Aorta (tissue), 5 donors: ENCODE measurements around the gene FKBP1A. TPM values are rescaled to one million over a fixed set of nuclear protein-coding genes. Genes with fewer than 3 reads are reported as not detected.

Experiments used
- ATAC-seq: fragments of 200-7000 bp; cut with Tn5 transposase; one replicate; pipeline ENCODE4 v1.9.1; 2022; ENCODE audit warnings: moderate library complexity; ENCODE audit not compliant: low FRiP score
- DNase-seq, 2 donors: peaks; one replicate each; pipeline ENCODE4 v3.0.0-alpha.2; 2020
- H3K27ac ChIP-seq, 2 donors: one replicate each; pipeline ENCODE4 v1.5.1; 2013; ENCODE audit warnings: low read length in 2 of 2, mild to moderate bottlenecking in 2 of 2, moderate library complexity in 2 of 2, control low read depth in 1 of 2, inconsistent platforms in 1 of 2, low read depth in 1 of 2
- H3K27me3 ChIP-seq, 2 donors: one replicate each; pipeline ENCODE4 v1.6.1; 2013; ENCODE audit warnings: control low read depth in 1 of 2, low read length in 1 of 2, mild to moderate bottlenecking in 1 of 2, moderate library complexity in 1 of 2; ENCODE audit not compliant: insufficient read depth in 2 of 2, control insufficient read depth in 1 of 2
- H3K36me3 ChIP-seq, 2 donors: one replicate each; pipeline ENCODE4 v1.6.1; 2013; ENCODE audit warnings: control low read depth in 1 of 2, low read length in 1 of 2, mild to moderate bottlenecking in 1 of 2; ENCODE audit not compliant: insufficient read depth in 2 of 2, control insufficient read depth in 1 of 2
- H3K4me1 ChIP-seq, 2 donors: one replicate each; pipeline ENCODE4 v1.6.1; 2013; ENCODE audit warnings: low read length in 2 of 2, control low read depth in 1 of 2, mild to moderate bottlenecking in 1 of 2, moderate library complexity in 1 of 2; ENCODE audit not compliant: insufficient read depth in 2 of 2, control insufficient read depth in 1 of 2
- H3K4me3 ChIP-seq, 2 donors: one replicate each; pipeline ENCODE4 v1.5.1; 2013; ENCODE audit warnings: low read length in 2 of 2, control low read depth in 1 of 2, mild to moderate bottlenecking in 1 of 2
- H3K9me3 ChIP-seq: one replicate; pipeline ENCODE4 v1.6.1; 2013; ENCODE audit warnings: mild to moderate bottlenecking, low read length; ENCODE audit not compliant: control insufficient read depth
- whole genome bisulfite sequencing, 2 donors: extraction: QIAGEN DNeasy Blood & Tissue Kit; methylation state at CpG; one replicate each; pipeline ENCODE4 v1.1.7; 2013; 5-methylcytosine and 5-hydroxymethylcytosine counted together
- intact Hi-C, 2 donors: fragments of 100-400 bp; cut with DNase I; formaldehyde crosslinking; loops; one replicate each; pipeline versions ENCODE4 v1.14.2 to v1.15.0; 2022
- polyA plus RNA-seq, 2 donors: library from polyadenylated mRNA; stranded (reverse); fragments of 200-250 nt; gene quantifications; one replicate each; pipeline ENCODE4 v1.2.3, GENCODE V29; 2013
- total RNA-seq, 2 donors: library from RNA; stranded (reverse); fragmentation: NEBNext Ultra II Directional; extraction: Animal tissue kit (Norgen Biotek cat#: 25700); gene quantifications; one replicate each; pipeline ENCODE4 v1.2.1, GENCODE V29; 2021
- donor health status: healthy with polysubstance abuse.
- donor health status: Bipolar disorder and iron deficiency.
- donor health status: DM: no; HTN: no; CAD: no.
- donor health status: DM: no; HTN: no; CAD: no.
- donor health status: DM: yes; HTN: yes; CAD: no.

The FKBP1A gene
- total and polyA plus RNA-seq, 4 donors = 105 to 273 (median 226) TPM

DNA sequence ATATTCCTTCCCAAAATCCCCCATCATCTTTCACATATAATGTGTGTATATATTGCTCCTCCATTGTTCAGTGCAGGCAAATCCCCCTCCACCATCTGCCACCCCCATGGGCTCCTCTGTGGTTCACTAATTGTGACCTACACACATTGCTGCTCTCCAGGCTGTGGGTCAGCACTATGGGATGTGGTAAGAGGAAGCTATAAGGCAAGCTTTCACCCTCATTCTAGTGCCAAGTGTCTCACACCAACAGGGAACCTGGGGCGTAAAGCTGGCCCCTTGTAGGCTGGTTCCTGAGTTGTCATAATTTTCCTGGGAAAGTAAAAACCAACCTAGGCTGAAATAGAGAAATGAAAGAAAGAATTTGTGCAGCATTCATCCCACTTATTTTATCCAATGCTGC is 16.8 kb downstream of the FKBP1A start:
- Histone ChIP-seq H3K36me3 (no peaks in the 10 kb centered on the region), H3K9me3 (no peaks in the 10 kb centered on the region), H3K4me1 (peaks cover 0 to 7% of the 10 kb centered on the region in 2 donors), H3K4me3 (no peak overlapping the region), H3K27me3 (no peaks in the 10 kb centered on the region), H3K27ac (no peak overlapping the region)
- ATAC-seq (no peak), DNase-seq (no peak)
- intact Hi-C loops = no loop called here
- 83 to 95% methylated on average over 1 of the region's 1 CpG for WGBS, 2 donors

DNA sequence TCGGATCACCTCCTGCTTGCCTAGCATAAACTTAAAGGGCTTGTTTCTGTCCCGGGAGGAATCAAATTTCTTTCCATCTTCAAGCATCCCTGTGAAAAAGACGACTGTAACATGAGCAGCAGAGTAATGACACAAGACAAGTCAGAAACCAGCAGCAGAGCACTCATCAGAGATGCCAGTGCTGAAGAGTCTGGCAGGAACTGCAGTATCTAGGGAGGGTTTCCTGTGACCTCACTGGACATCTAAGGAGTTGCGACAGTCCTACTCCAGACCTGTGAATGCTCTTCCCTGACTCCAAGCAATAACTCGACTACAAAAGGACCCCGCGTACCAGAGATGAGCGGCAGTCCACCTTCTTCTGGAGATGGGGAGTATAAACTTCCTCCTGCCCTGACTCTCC is 17.3 kb downstream of the FKBP1A start:
- 69 to 72% methylated on average over 8 of the region's 8 CpGs for WGBS, 2 donors
- H3K9me3 ChIP-seq = no peaks in the 10 kb centered on the region
- no peak overlapping the region for H3K27ac ChIP-seq
- H3K27me3 ChIP-seq = no peaks in the 10 kb centered on the region
- peaks cover 0 to 7% of the 10 kb centered on the region in 2 donors for H3K4me1 ChIP-seq
- H3K4me3 ChIP-seq = no peak overlapping the region
- H3K36me3 ChIP-seq = no peaks in the 10 kb centered on the region
- DNase-seq = no peak
- intact Hi-C loops = no loop called here
- ATAC-seq = no peak

DNA sequence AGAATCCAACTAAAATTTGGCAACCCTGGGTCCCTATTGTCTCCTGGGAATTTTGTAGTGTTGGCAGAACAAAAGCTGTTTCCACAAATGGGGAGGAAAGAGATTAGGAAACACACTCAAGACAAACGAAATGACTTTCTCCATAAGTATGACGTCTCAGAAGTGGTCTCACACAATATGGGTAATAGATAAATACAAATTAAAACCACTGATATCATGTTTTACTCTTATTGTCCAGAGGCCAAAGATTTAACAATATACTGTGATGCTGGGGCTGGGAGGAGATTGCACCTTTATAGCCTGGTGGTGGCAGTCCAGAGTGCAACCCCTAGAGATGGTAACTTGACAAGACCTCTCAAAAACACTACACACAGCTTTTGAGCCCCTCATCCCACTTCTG is 18.6 kb downstream of the FKBP1A start:
- ATAC-seq (peak; percentile 30), DNase-seq (no peak)
- no peaks in the 10 kb centered on the region for H3K36me3 ChIP-seq
- H3K27me3 ChIP-seq = no peaks in the 10 kb centered on the region
- H3K4me1 ChIP-seq = peaks cover 0 to 7% of the 10 kb centered on the region in 2 donors
- no peak overlapping the region for H3K4me3 ChIP-seq
- H3K27ac ChIP-seq = no peak overlapping the region
- intact Hi-C loops = no loop called here
- 4 to 5% methylated on average over 2 of the region's 2 CpGs for WGBS, 2 donors
- H3K9me3 ChIP-seq = no peaks in the 10 kb centered on the region

DNA sequence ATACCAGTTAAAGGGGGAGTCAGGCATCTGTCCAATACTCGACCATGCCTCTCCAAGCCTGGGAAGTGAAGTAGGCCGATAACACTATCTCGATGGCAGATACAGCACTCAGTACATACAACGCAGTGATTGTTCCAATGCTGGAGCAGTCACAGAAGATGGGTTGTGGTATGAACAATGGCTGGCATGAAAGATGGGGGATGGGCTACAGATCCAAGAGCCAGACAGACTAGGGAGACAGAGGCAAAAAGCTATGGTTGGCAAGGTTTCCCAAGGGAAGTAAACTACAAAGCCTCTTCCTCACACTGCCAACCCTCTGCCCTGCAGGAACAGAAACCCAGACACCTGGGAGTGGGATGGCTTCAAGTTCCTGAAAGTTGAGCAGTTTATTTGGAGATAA is 19.2 kb downstream of the FKBP1A start:
- no peaks in the 10 kb centered on the region for H3K36me3 ChIP-seq
- intact Hi-C loops = no loop called here
- WGBS, 2 donors = 25 to 46% methylated on average over 4 of the region's 4 CpGs
- no peak for DNase-seq
- H3K4me3 ChIP-seq = no peak overlapping the region
- peaks cover 0 to 7% of the 10 kb centered on the region in 2 donors for H3K4me1 ChIP-seq
- H3K27me3 ChIP-seq = no peaks in the 10 kb centered on the region
- no peaks in the 10 kb centered on the region for H3K9me3 ChIP-seq
- peak overlapping the region in 1 of 2 donors; percentile 8 for H3K27ac ChIP-seq
- ATAC-seq = no peak

DNA sequence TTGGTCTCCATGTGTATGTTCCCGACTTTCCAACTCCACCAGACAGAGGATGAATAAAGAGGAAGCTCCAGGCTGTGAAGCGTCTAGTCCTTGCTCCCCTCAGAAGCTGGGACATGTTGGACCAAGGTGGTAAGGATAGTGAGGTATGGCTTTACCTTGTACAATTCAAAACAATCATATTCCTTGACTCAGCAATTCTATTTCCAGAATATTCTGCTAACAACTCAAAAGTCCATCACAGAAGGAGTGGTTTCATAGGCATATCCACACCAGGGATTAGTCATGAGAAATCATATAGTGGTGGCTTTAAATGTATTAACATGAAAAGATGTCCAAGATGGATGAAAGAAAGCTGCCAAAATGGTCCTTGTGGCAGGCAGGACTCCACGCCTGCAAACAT is 19.8 kb downstream of the FKBP1A start:
- Histone ChIP-seq H3K36me3 (no peaks in the 10 kb centered on the region), H3K27ac (no peak overlapping the region), H3K27me3 (no peaks in the 10 kb centered on the region), H3K9me3 (no peaks in the 10 kb centered on the region), H3K4me1 (peaks cover 0 to 7% of the 10 kb centered on the region in 2 donors), H3K4me3 (no peak overlapping the region)
- ATAC-seq (no peak), DNase-seq (no peak)
- intact Hi-C loops = no loop called here
- WGBS, 2 donors = 86 to 87% methylated on average over 3 of the region's 3 CpGs

DNA sequence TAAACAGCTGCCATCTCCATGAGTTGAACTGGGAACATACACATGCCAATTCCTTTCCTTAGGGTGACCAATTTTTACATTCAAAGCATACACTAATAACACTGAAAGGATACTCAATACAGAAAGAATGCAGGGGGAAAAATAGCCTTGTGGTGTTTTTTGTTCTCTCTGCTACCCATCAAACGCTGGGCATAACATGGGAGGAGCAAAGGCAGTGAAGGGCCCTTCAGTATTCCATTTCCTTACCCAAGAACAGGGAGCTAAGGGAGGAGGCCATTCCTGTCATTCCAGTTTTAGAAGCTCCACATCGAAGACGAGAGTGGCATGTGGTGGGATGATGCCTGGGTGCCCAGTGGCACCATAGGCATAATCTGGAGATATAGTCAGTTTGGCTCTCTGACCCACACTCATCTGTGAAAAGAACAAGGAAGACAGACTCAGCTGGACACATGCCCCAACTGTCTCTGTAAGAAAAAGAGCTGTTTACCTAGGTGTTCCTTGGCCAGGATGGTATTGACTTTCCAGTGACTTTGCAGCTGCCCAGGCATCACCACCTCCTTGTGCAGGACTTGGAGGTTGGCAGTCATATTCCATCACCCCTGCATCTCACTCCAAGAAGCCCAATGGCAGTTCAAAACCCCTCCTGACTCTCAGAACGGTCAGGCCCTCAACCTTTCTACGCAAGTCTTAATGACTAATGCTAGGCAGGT is 20.9 kb downstream of the FKBP1A start:
- no peak overlapping the region for H3K27ac ChIP-seq
- H3K36me3 ChIP-seq = no peaks in the 10 kb centered on the region
- ATAC-seq (no peak), DNase-seq (no peak)
- H3K4me3 ChIP-seq = no peak overlapping the region
- H3K27me3 ChIP-seq = no peaks in the 10 kb centered on the region
- no peaks in the 10 kb centered on the region for H3K9me3 ChIP-seq
- peaks cover 0 to 7% of the 10 kb centered on the region in 2 donors for H3K4me1 ChIP-seq
- 80 to 86% methylated on average over 5 of the region's 5 CpGs for WGBS, 2 donors
- intact Hi-C loops = no loop called here

DNA sequence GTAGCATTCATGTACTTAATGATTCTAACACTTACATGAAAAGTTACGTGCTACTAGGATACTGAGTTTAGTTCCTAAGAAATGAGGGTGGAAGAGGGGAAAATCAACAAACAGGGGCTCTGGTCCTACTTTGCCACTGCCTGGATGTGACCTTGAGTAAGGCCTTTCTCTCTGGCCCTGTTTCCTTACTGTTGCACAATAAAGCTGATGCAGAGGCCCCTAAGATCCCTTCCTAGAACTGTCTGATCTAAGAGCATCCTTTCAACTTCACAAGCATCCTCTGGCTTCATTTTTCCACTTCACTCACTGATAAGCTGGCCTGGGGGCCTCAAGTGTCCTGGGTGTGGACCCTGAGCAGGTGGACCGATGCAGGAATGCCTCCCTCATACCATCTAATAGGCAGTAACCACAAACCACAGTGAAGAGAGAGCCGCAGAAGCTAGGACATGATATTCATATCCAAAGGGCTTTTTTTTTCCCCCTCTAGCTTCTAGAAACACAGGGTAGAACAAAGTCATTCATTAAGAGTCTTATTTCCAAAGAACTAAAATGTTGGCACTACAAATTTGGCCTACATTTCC is 21.6 kb downstream of the FKBP1A start:
- no peaks in the 10 kb centered on the region for H3K36me3 ChIP-seq
- no peak overlapping the region for H3K27ac ChIP-seq
- intact Hi-C loops = no loop called here
- H3K9me3 ChIP-seq = no peaks in the 10 kb centered on the region
- H3K27me3 ChIP-seq = no peaks in the 10 kb centered on the region
- DNase-seq = no peak
- 78 to 86% methylated on average over 3 of the region's 3 CpGs for WGBS, 2 donors
- peak; percentile 69 for ATAC-seq
- peaks cover 0 to 7% of the 10 kb centered on the region in 2 donors for H3K4me1 ChIP-seq
- no peak overlapping the region for H3K4me3 ChIP-seq

DNA sequence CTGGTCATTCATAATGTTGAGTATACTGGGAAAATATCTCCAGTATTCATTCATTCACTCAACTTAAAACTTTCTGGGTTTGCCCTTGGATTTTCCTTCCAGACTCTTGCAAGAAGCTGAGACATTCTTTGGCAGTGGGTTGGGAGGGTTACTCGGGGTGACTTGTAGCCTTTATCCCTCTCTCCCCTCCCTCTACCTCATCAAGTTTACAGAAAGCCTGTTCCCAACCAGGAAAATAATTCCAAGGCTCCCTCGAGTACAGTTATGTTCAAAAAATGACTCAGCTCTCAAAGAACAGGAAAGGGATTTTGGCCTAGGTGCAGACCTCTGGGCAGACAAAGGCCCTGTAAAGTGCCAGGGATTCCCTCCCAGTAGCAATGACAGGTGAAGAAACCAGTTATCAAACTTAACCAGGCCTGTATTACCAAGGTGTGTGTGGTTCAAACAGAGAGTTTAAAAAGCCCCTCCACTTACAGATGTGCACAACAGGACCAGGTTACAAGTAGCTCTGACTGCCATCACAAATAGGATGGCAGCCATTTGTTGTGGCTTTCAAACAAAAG is 22.2 kb downstream of the FKBP1A start:
- 0 to 3% methylated on average over 2 of the region's 2 CpGs for WGBS, 2 donors
- H3K36me3 ChIP-seq = no peaks in the 10 kb centered on the region
- no peak overlapping the region for H3K4me3 ChIP-seq
- intact Hi-C loops = no loop called here
- no peaks in the 10 kb centered on the region for H3K9me3 ChIP-seq
- H3K4me1 ChIP-seq = peaks cover 0 to 7% of the 10 kb centered on the region in 2 donors
- H3K27ac ChIP-seq = no peak overlapping the region
- H3K27me3 ChIP-seq = no peaks in the 10 kb centered on the region
- no peak for DNase-seq
- ATAC-seq = peak; percentile 69

DNA sequence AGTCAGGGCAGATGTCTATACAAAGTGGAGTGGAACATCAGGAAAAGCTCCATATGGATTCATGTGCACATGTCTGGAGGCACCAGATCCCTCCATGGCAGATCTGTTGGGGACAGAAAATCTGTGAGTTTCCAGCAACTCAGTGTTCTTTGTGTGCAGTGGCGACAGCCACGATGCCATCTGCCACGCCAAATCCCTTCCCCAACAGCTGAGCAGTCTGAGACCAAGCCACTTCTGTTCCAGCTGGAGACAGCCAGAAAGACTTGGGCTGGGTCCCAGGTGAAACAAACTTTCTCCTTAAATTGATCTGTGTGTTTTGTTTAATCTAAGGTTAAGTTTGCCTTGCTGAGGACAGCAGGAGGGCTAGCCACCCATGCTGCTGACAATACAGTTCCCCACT is 22.9 kb downstream of the FKBP1A start:
- ATAC-seq (no peak), DNase-seq (no peak)
- H3K27me3 ChIP-seq = no peaks in the 10 kb centered on the region
- no peaks in the 10 kb centered on the region for H3K36me3 ChIP-seq
- H3K9me3 ChIP-seq = no peaks in the 10 kb centered on the region
- peak overlapping the region in 1 of 2 donors; percentile 2 for H3K27ac ChIP-seq
- WGBS, 2 donors = 24 to 27% methylated on average over 3 of the region's 3 CpGs
- peaks cover 0 to 7% of the 10 kb centered on the region in 2 donors for H3K4me1 ChIP-seq
- intact Hi-C loops = no loop called here
- no peak overlapping the region for H3K4me3 ChIP-seq
